ENCODE measurements around the gene ZNF282.
"Not testable (repeated sequence)": the region's sequence is repeated elsewhere in the genome, so short reads cannot be mapped to it uniquely, and the experiment has no call there.

The ZNF282 gene

DNA sequence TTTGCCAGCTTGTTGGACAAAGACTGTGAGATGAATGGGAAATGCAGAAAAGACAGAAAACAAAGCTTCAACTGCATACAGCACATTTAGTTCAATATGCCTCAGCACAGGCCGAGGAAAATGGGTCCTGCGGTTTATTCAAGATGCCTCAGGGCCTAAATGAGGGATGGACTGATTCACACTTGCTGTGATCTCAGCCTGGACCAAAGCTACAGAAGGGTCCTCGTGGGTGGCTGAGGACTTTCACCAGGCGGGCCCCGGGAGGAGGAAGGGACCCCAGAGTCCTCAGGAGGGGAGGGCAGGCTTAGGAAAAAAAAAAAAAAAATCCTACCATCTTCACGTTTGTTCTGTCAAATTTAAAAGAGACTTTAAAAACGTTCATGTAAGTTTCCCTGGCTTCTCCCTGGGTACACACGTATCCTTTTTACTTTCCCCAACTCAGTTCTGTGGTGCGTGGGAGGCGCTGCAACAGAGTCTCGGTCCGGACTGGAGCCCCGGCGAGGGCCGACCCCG is 66.0 kb downstream of the ZNF282 start:
- in situ Hi-C loops (cut with MboI; ENCODE audit: low pct_unique_long_range_greater_than_20kb, low sequenced_read_pairs, unreplicated experiment) = no loop called here
- no peak for TF ChIP-seq CTCF (IDR thresholded peaks at IDR 0.05; ENCODE audit: extremely low read depth, insufficient read depth, missing control alignments)
- no peak for DNase-seq (ENCODE audit: low spot score)

- peak; percentile 95 for DNase-seq (ENCODE audit: low spot score)
- peak; percentile 94 for TF ChIP-seq CTCF (IDR thresholded peaks at IDR 0.05; ENCODE audit: extremely low read depth, insufficient read depth, missing control alignments)
- in situ Hi-C loops (cut with MboI; ENCODE audit: low pct_unique_long_range_greater_than_20kb, low sequenced_read_pairs, unreplicated experiment) = no loop called here
Observed at GRCh38 chr7:149261829-149262617, 66.7 kb downstream of the ZNF282 start, which contains the start of gene ZNF783. ZNF783 (plus strand) TSS chr7:149262196; CDS start chr7:149262334, 138 bp downstream.

- TF ChIP-seq CTCF (IDR thresholded peaks at IDR 0.05; ENCODE audit: extremely low read depth, insufficient read depth, missing control alignments) = no peak
- in situ Hi-C loops (cut with MboI; ENCODE audit: low pct_unique_long_range_greater_than_20kb, low sequenced_read_pairs, unreplicated experiment) = no loop called here
- DNase-seq (ENCODE audit: low spot score) = no peak
Observed at GRCh38 chr7:149266451-149266850, 71.1 kb downstream of the ZNF282 start.

GRCh38 chr7:149267733-149268132 is 72.4 kb downstream of the ZNF282 start:
- no peak for TF ChIP-seq CTCF (IDR thresholded peaks at IDR 0.05; ENCODE audit: extremely low read depth, insufficient read depth, missing control alignments)
- in situ Hi-C loops (cut with MboI; ENCODE audit: low pct_unique_long_range_greater_than_20kb, low sequenced_read_pairs, unreplicated experiment) = no loop called here
- DNase-seq (ENCODE audit: low spot score) = no peak

- DNase-seq (ENCODE audit: low spot score); in situ Hi-C loops (cut with MboI; ENCODE audit: low pct_unique_long_range_greater_than_20kb, low sequenced_read_pairs, unreplicated experiment): not testable (repeated sequence)
Observed at GRCh38 chr7:149274424-149274823, 79.1 kb downstream of the ZNF282 start.

Measured in GM13977 (cell line).